ENCODE results near the gene OSGIN1. TPM values are rescaled to one million over a fixed set of nuclear protein-coding genes. Genes with fewer than 3 reads are reported as not detected.

OSGIN1 gene
- total and polyA plus RNA-seq, 2 of the 8 experiments (the other 6 are each of a cell fraction or from before 2014, with no cell fraction given), result 0.58 to 0.76 TPM

- Histone ChIP-seq H3K27ac (ENCODE audit: low read depth, low read length) (no peak overlapping the region), H2BK12ac (ENCODE audit: low read depth, low read length) (no peak overlapping the region), H3K4me3 (ENCODE audit: extremely low read depth in 1 of 4, insufficient read depth in 2 of 4, low read depth in 3 of 4, low read length in 4 of 4) (no peak overlapping the region), H3K4me1 (replicated peaks in 1 of 4; ENCODE audit: control insufficient read depth in 3 of 4, insufficient read depth in 4 of 4, low read length in 3 of 4) (no peaks in the 10 kb centered on the region; a peak in 1 of 7 replicates), H2BK20ac (ENCODE audit: low read length) (no peak overlapping the region), H3K4me2 (ENCODE audit: insufficient read depth in 1 of 2, low read depth in 2 of 2, low read length in 2 of 2) (no peak overlapping the region), H3K9me3 (ENCODE audit: insufficient read depth in 2 of 2, low read depth in 1 of 2, low read length in 1 of 2) (no peaks in the 10 kb centered on the region), H3K23me2 (ENCODE audit: low read depth, low read length) (no peaks in the 10 kb centered on the region), H4K20me1 (replicated peaks in 1 of 2; ENCODE audit: control insufficient read depth in 1 of 2, insufficient read depth in 2 of 2, low read length in 2 of 2) (no peaks in the 10 kb centered on the region), H2AFZ (ENCODE audit: low read length) (no peak overlapping the region), H2BK5ac (ENCODE audit: low read depth, low read length) (no peak overlapping the region), H3K23ac (ENCODE audit: insufficient read length) (no peak overlapping the region), H3K79me2 (ENCODE audit: control insufficient read depth in 1 of 2, insufficient read depth in 2 of 2, low read length in 2 of 2) (no peaks in the 10 kb centered on the region), H4K91ac (replicated peaks; ENCODE audit: insufficient read length, low read length) (no peak overlapping the region), H2BK15ac (ENCODE audit: low read length) (no peak overlapping the region; the same call in 1 of the 2 replicates), H3K27me3 (replicated peaks in 1 of 4; ENCODE audit: control insufficient read depth in 3 of 4, extremely low read depth in 1 of 4, insufficient read depth in 3 of 4, low read length in 3 of 4) (no peaks in the 10 kb centered on the region), H3K36me3 (ENCODE audit: control insufficient read depth in 2 of 4, insufficient read depth in 4 of 4, low read length in 3 of 4) (no peaks in the 10 kb centered on the region), H2AK5ac (ENCODE audit: low read depth, low read length) (no peak overlapping the region), H3K4ac (replicated peaks; ENCODE audit: insufficient read length, low read depth, low read length) (no peak overlapping the region), H4K5ac (ENCODE audit: insufficient read length, low read depth, low read length) (no peak overlapping the region), H4K8ac (ENCODE audit: extremely low read depth, insufficient read depth, low read length) (no peak overlapping the region), H3K9ac (replicated peaks in 1 of 4; ENCODE audit: extremely low read depth in 1 of 4, low read depth in 3 of 4, low read length in 3 of 4) (no peak overlapping the region), H3K18ac (ENCODE audit: extremely low read depth, low read length) (no peak overlapping the region), H3K79me1 (ENCODE audit: low read depth, low read length) (no peaks in the 10 kb centered on the region), H3K14ac (ENCODE audit: insufficient read length) (no peak overlapping the region), H3K56ac (replicated peaks; ENCODE audit: insufficient read length, low read depth, low read length) (no peak overlapping the region), H2BK120ac (replicated peaks; ENCODE audit: low read depth, low read length) (no peak overlapping the region)
- POLR2A ChIA-PET (ENCODE audit: partially characterized antibody), result interaction anchor here (0.9 kb wide), 1 partner anchor 105 kb away, joined by 3 read pairs; no protein-coding TSS in a partner anchor
- TF ChIP-seq KDM4A (IDR thresholded peaks at IDR 0.05; ENCODE audit: low read depth, low read length, severe bottlenecking) (no peak), CHD1 (IDR thresholded peaks at IDR 0.05; ENCODE audit: low read depth, low read length) (no peak), RXRA (IDR thresholded peaks at IDR 0.05; ENCODE audit: insufficient read depth, low read depth, low read length) (no peak)
- 92% methylated on average over 27 of the region's 29 CpGs; no CpG with 5 or more reads in 1 of the 2 experiments for WGBS, 2 experiments (ENCODE audit: extremely low coverage in 1 of 2, insufficient coverage in 1 of 2, insufficient read length in 1 of 2, insufficient replicate concordance in 2 of 2, low coverage in 1 of 2, low lambda C conversion rate in 2 of 2, missing lambda C conversion rate in 1 of 2)
- DNase-seq (ENCODE audit: low read depth in 1 of 2, low spot score in 2 of 2) (no peak), FAIRE-seq (no peak)
- CTCF ChIA-PET (ENCODE audit: partially characterized antibody), result interaction anchor here (0.6 to 16.0 kb wide), 3 partner anchors 41 to 100 kb away, joined by 3 to 366 read pairs (median 267); partner anchors contain the start of gene SLC38A8
Measured at GRCh38 chr16:83960521-83961249, 7.6 kb downstream of the OSGIN1 start.

All from H1 (cell line).